ENCODE results near the gene UGCG. TPM values are rescaled to one million over a fixed set of nuclear protein-coding genes. Genes with fewer than 3 reads are reported as not detected.

UGCG gene
- total RNA-seq, 1 experiment from 2014 or later = 32.6 TPM

DNA sequence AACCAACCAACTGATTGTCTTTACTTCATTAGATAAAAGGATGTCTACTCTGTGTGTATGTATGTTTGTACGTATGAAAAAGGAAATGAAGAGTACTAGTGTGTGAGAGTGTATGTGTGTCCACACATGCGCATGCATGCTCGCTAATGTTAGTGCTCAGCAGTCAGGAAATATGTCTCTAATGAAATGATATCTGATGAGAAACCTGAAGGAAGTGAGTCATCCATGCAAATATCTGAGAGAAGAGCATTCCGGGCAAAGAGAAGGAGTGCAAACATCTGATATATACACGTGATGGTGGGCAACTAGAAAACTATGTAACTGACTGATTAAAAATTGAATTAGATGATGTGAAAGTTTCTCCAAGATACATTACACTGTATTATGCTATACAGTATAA is 29.6 kb upstream of the UGCG start:
- no peak for ATAC-seq
- TF ChIP-seq CEBPB (IDR thresholded peaks at IDR 0.05; ENCODE audit: low read depth) (no peak), POLR2A (IDR thresholded peaks at IDR 0.05; ENCODE audit: borderline replicate concordance, extremely low read depth, insufficient read depth, insufficient read length) (no peak), ZFX (IDR thresholded peaks at IDR 0.05) (no peak), JUND (IDR thresholded peaks at IDR 0.05) (peak; percentile 38), SP1 (IDR thresholded peaks at IDR 0.05; ENCODE audit: low read depth) (peak; percentile 23; the same call in 1 of the 2 replicates), ELF1 (IDR thresholded peaks at IDR 0.05; ENCODE audit: borderline replicate concordance, low read depth) (no peak), YY1 (IDR thresholded peaks at IDR 0.05; ENCODE audit: extremely low read depth, insufficient replicate concordance, low read depth, low read length) (no peak), EZH2phosphoT487 (IDR thresholded peaks at IDR 0.05; ENCODE audit: borderline replicate concordance) (no peak), FOSL1 (IDR thresholded peaks at IDR 0.05; ENCODE audit: low read depth) (peak; percentile 45), EGR1 (IDR thresholded peaks at IDR 0.05; ENCODE audit: low read depth) (no peak)
- TF ChIP-seq, protein P1, sequence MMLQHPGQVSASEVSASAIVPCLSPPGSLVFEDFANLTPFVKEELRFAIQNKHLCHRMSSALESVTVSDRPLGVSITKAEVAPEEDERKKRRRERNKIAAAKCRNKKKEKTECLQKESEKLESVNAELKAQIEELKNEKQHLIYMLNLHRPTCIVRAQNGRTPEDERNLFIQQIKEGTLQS (IDR thresholded peaks at IDR 0.05) = no peak
- Histone ChIP-seq H3K27ac (ENCODE audit: low read depth, low read length) (no peak overlapping the region), H2AFZ (ENCODE audit: low read depth, low read length, poor library complexity, severe bottlenecking) (peak overlapping the region; percentile 60), H3K4me1 (ENCODE audit: control insufficient read depth in 1 of 2, insufficient read depth in 2 of 2, low read length in 2 of 2) (peaks cover 0 to 12% of the 10 kb centered on the region in 2 experiments; a peak in 2 of 4 replicates), H3K9ac (ENCODE audit: low read length) (no peak overlapping the region), H3K4me2 (ENCODE audit: low read length) (peak overlapping the region; percentile 41), H3K27me3 (ENCODE audit: insufficient read depth, low read length) (no peaks in the 10 kb centered on the region), H3K79me2 (ENCODE audit: insufficient read depth, low read length) (no peaks in the 10 kb centered on the region), H3K36me3 (ENCODE audit: control insufficient read depth in 1 of 2, insufficient read depth in 2 of 2, low read length in 2 of 2) (no peaks in the 10 kb centered on the region), H3K9me3 (ENCODE audit: control insufficient read depth in 1 of 2, insufficient read depth in 1 of 2, low read depth in 1 of 2, low read length in 2 of 2) (no peaks in the 10 kb centered on the region), H3K4me3 (replicated peaks in 1 of 2; ENCODE audit: low read depth in 1 of 2, low read length in 2 of 2) (no peak overlapping the region), H4K20me1 (ENCODE audit: insufficient read depth) (no peaks in the 10 kb centered on the region), H3K9me2 (ENCODE audit: insufficient read depth) (no peaks in the 10 kb centered on the region)
- intact Hi-C loops (cut with micrococcal nuclease) = no loop called here
- CTCF ChIA-PET = no interaction called here
- no TSS peak for BruUV-seq (replicated peaks)
- DNase-seq (ENCODE audit: low read depth, low spot score) = no peak
- POLR2A ChIA-PET = no interaction called here
- RAD21 ChIA-PET (ENCODE audit: low non-redundant PET in 1 of 2, low total read pairs in 2 of 2, uncharacterized antibody in 2 of 2, unreplicated experiment in 2 of 2) = no interaction called here

DNA sequence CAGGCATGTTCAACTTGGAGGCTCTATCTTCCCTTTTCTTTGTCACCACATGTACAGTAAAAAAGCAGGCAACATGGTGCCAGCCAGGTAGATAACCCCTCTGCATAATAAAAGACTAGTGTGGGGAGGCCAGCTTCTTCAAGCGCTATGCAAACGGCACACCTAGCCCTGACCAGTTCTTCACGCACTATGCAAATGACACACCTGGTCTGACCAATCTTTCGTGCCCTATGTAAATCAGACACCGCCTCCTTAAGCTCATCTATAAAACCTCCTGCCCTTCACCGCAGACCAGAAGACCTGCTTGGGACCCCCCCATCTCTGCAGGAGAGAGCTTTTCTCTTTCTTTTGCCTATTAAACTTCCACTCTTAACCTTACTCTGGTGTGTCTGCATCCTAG is 28.1 kb upstream of the UGCG start:
- no peak overlapping the region for H3K4me2 ChIP-seq (ENCODE audit: low read length)
- H3K9ac ChIP-seq (ENCODE audit: low read length) = no peak overlapping the region
- intact Hi-C loops (cut with micrococcal nuclease) = no loop called here
- H3K9me3 ChIP-seq (ENCODE audit: control insufficient read depth in 1 of 2, insufficient read depth in 1 of 2, low read depth in 1 of 2, low read length in 2 of 2) = no peaks in the 10 kb centered on the region
- ChIA-PET POLR2A (no interaction called here), RAD21 (ENCODE audit: low non-redundant PET in 1 of 2, low total read pairs in 2 of 2, uncharacterized antibody in 2 of 2, unreplicated experiment in 2 of 2) (no interaction called here), CTCF (no interaction called here)
- H3K9me2 ChIP-seq (ENCODE audit: insufficient read depth) = no peaks in the 10 kb centered on the region
- ATAC-seq (no peak), DNase-seq (ENCODE audit: low read depth, low spot score) (no peak)
- H3K27ac ChIP-seq (ENCODE audit: low read depth, low read length) = no peak overlapping the region
- H4K20me1 ChIP-seq (ENCODE audit: insufficient read depth) = no peaks in the 10 kb centered on the region
- BruUV-seq (replicated peaks) = no TSS peak
- H2AFZ ChIP-seq (ENCODE audit: low read depth, low read length, poor library complexity, severe bottlenecking) = no peak overlapping the region
- H3K36me3 ChIP-seq (ENCODE audit: control insufficient read depth in 1 of 2, insufficient read depth in 2 of 2, low read length in 2 of 2) = no peaks in the 10 kb centered on the region
- no peaks in the 10 kb centered on the region for H3K27me3 ChIP-seq (ENCODE audit: insufficient read depth, low read length)
- H3K79me2 ChIP-seq (ENCODE audit: insufficient read depth, low read length) = no peaks in the 10 kb centered on the region
- no peak overlapping the region for H3K4me3 ChIP-seq (replicated peaks in 1 of 2; ENCODE audit: low read depth in 1 of 2, low read length in 2 of 2)
- H3K4me1 ChIP-seq (ENCODE audit: control insufficient read depth in 1 of 2, insufficient read depth in 2 of 2, low read length in 2 of 2) = peaks cover 0 to 12% of the 10 kb centered on the region in 2 experiments; a peak in 2 of 4 replicates
- TF ChIP-seq RAD21 (IDR thresholded peaks at IDR 0.05; ENCODE audit: low read depth) (no peak), POLR2A (IDR thresholded peaks at IDR 0.05; ENCODE audit: borderline replicate concordance, extremely low read depth, insufficient read depth, insufficient read length) (no peak), EZH2phosphoT487 (IDR thresholded peaks at IDR 0.05; ENCODE audit: borderline replicate concordance) (no peak), JUND (IDR thresholded peaks at IDR 0.05) (no peak), SRF (IDR thresholded peaks at IDR 0.05; ENCODE audit: low read depth) (no peak), CEBPB (IDR thresholded peaks at IDR 0.05; ENCODE audit: low read depth) (no peak), POLR2AphosphoS5 (IDR thresholded peaks at IDR 0.05; ENCODE audit: low read depth, low read length) (no peak), EGR1 (IDR thresholded peaks at IDR 0.05; ENCODE audit: low read depth) (no peak), CBX3 (IDR thresholded peaks at IDR 0.05; ENCODE audit: low read depth) (no peak), SIN3A (IDR thresholded peaks at IDR 0.05; ENCODE audit: low read depth) (no peak), EZH2 (IDR thresholded peaks at IDR 0.05) (no peak)
- TF ChIP-seq, protein P2, sequence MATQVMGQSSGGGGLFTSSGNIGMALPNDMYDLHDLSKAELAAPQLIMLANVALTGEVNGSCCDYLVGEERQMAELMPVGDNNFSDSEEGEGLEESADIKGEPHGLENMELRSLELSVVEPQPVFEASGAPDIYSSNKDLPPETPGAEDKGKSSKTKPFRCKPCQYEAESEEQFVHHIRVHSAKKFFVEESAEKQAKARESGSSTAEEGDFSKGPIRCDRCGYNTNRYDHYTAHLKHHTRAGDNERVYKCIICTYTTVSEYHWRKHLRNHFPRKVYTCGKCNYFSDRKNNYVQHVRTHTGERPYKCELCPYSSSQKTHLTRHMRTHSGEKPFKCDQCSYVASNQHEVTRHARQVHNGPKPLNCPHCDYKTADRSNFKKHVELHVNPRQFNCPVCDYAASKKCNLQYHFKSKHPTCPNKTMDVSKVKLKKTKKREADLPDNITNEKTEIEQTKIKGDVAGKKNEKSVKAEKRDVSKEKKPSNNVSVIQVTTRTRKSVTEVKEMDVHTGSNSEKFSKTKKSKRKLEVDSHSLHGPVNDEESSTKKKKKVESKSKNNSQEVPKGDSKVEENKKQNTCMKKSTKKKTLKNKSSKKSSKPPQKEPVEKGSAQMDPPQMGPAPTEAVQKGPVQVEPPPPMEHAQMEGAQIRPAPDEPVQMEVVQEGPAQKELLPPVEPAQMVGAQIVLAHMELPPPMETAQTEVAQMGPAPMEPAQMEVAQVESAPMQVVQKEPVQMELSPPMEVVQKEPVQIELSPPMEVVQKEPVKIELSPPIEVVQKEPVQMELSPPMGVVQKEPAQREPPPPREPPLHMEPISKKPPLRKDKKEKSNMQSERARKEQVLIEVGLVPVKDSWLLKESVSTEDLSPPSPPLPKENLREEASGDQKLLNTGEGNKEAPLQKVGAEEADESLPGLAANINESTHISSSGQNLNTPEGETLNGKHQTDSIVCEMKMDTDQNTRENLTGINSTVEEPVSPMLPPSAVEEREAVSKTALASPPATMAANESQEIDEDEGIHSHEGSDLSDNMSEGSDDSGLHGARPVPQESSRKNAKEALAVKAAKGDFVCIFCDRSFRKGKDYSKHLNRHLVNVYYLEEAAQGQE (IDR thresholded peaks at IDR 0.05; ENCODE audit: low read depth) = no peak
- TF ChIP-seq, protein P1 (IDR thresholded peaks at IDR 0.05) = no peak
